Neuronal stem cell (in vitro differentiated cells): ENCODE results near the gene TMEM30B.

Experiments used
- DNase-seq: peaks from one replicate; pipeline ENCODE4 v3.0.0-alpha.2; 2013; ENCODE audit warnings: low spot score
- H2AFZ ChIP-seq: one replicate; pipeline ENCODE4 v1.6.1; 2013; ENCODE audit warnings: mild to moderate bottlenecking, low read length, inconsistent platforms
- H2AK5ac ChIP-seq: 2 replicates; pipeline ENCODE4 v1.6.1; 2013; ENCODE audit warnings: low read depth, mild to moderate bottlenecking, inconsistent platforms, low read length, moderate library complexity, mixed read lengths
- H2BK120ac ChIP-seq: 2 replicates; pipeline ENCODE4 v1.6.1; 2013; ENCODE audit warnings: low read depth, mild to moderate bottlenecking, inconsistent platforms, low read length, moderate library complexity, mixed read lengths
- H2BK12ac ChIP-seq: one replicate; pipeline ENCODE4 v1.6.1; 2013; ENCODE audit warnings: low read length, inconsistent platforms
- H2BK15ac ChIP-seq: 2 replicates; pipeline ENCODE4 v1.6.1; 2013; ENCODE audit warnings: mild to moderate bottlenecking, low read length, inconsistent platforms, mixed read lengths
- H2BK5ac ChIP-seq: one replicate; pipeline ENCODE4 v1.6.1; 2013; ENCODE audit warnings: inconsistent platforms, mild to moderate bottlenecking, low read length, moderate library complexity
- H3K14ac ChIP-seq: one replicate; pipeline ENCODE4 v1.6.1; 2013; ENCODE audit warnings: low read length, inconsistent platforms
- H3K18ac ChIP-seq: 2 replicates; pipeline ENCODE4 v1.6.1; 2013; ENCODE audit warnings: low read length, inconsistent platforms
- H3K23ac ChIP-seq: 2 replicates; pipeline ENCODE4 v1.6.1; 2013; ENCODE audit warnings: low read depth, mild to moderate bottlenecking, mixed read lengths, low read length, inconsistent platforms; ENCODE audit not compliant: poor library complexity
- H3K27ac ChIP-seq: replicated peaks from 3 replicates; pipeline ENCODE4 v1.5.1; 2013; ENCODE audit warnings: low read length, inconsistent platforms
- H3K27me3 ChIP-seq, 3 experiments: 2 replicates each; pipeline ENCODE4 v1.6.1; 2013; ENCODE audit warnings: low read length in 3 of 3, mild to moderate bottlenecking in 2 of 3, inconsistent platforms in 1 of 3, low read depth in 1 of 3, mixed read lengths in 1 of 3, moderate library complexity in 1 of 3; ENCODE audit not compliant: control insufficient read depth in 3 of 3, insufficient read depth in 3 of 3
- H3K36me3 ChIP-seq, 2 donors: replicated peaks in 1 of 2; 2 replicates each; pipeline ENCODE4 v1.6.1; 2013; ENCODE audit warnings: low read length in 2 of 2; ENCODE audit not compliant: control insufficient read depth in 2 of 2, insufficient read depth in 2 of 2
- H3K4ac ChIP-seq: 2 replicates; pipeline ENCODE4 v1.6.1; 2013; ENCODE audit warnings: inconsistent platforms, mild to moderate bottlenecking, low read length, moderate library complexity
- H3K4me1 ChIP-seq, 2 donors: 1 replicate in 1 of 2; 2 replicates in 1 of 2; pipeline ENCODE4 v1.6.1; 2013; ENCODE audit warnings: low read length in 2 of 2, low read depth in 1 of 2; ENCODE audit not compliant: control insufficient read depth in 2 of 2, insufficient read depth in 1 of 2
- H3K4me2 ChIP-seq: one replicate; pipeline ENCODE4 v1.6.1; 2013; ENCODE audit warnings: mild to moderate bottlenecking, low read length, inconsistent platforms; ENCODE audit not compliant: insufficient read depth, poor library complexity, severe bottlenecking
- H3K4me3 ChIP-seq, 2 donors: 2 replicates each; pipeline ENCODE4 v1.5.1; 2013; ENCODE audit warnings: low read length in 2 of 2, mild to moderate bottlenecking in 2 of 2, inconsistent platforms in 1 of 2, moderate library complexity in 1 of 2
- H3K79me1 ChIP-seq: one replicate; pipeline ENCODE4 v1.6.1; 2013; ENCODE audit warnings: low read depth, mild to moderate bottlenecking, inconsistent platforms, low read length, moderate library complexity
- H3K9ac ChIP-seq: one replicate; pipeline ENCODE4 v1.6.1; 2013; ENCODE audit warnings: mild to moderate bottlenecking, low read depth, low read length, inconsistent platforms; ENCODE audit not compliant: poor library complexity
- H3K9me3 ChIP-seq, 2 donors: replicated peaks in 1 of 2; 2 replicates each; pipeline versions ENCODE3 to v1.6.1; 2013; ENCODE audit warnings: low read length in 2 of 2, mild to moderate bottlenecking in 2 of 2, inconsistent platforms in 1 of 2, low read depth in 1 of 2, mixed read lengths in 1 of 2, moderate library complexity in 1 of 2; ENCODE audit not compliant: control insufficient read depth in 2 of 2, insufficient read depth in 1 of 2
- H4K8ac ChIP-seq: one replicate; pipeline ENCODE4 v1.6.1; 2013; ENCODE audit warnings: low read depth, mild to moderate bottlenecking, inconsistent platforms, low read length, moderate library complexity
- H4K91ac ChIP-seq: one replicate; pipeline ENCODE4 v1.6.1; 2013; ENCODE audit warnings: low read length, low read depth, mild to moderate bottlenecking, inconsistent platforms; ENCODE audit not compliant: poor library complexity
- WGBS, 2 donors: extraction: QIAGEN DNeasy Blood & Tissue Kit; methylation state at CpG; one replicate each; pipeline ENCODE4 v1.1.7; 2013; ENCODE audit warnings: missing lambda C conversion rate in 2 of 2, mixed read lengths in 1 of 2; ENCODE audit not compliant: insufficient read length in 2 of 2, insufficient replicate concordance in 1 of 2; ENCODE audit errors: extremely low coverage in 2 of 2; 5-methylcytosine and 5-hydroxymethylcytosine counted together

Gene TMEM30B

GRCh38 chr14:61250063-61250462, 31.1 kb downstream of the TMEM30B start:
- Histone ChIP-seq H3K27me3 (peaks cover 0 to 4% (median 0%) of the 10 kb centered on the region in 3 experiments), H3K79me1 (no peaks in the 10 kb centered on the region), H2BK15ac (no peak overlapping the region), H3K14ac (no peak overlapping the region), H3K4me2 (no peak overlapping the region), H2AK5ac (no peak overlapping the region), H3K4ac (no peak overlapping the region), H3K23ac (no peak overlapping the region), H2BK5ac (no peak overlapping the region), H3K36me3 (no peaks in the 10 kb centered on the region), H3K4me3 (no peak overlapping the region), H3K18ac (no peak overlapping the region), H3K4me1 (peaks cover 0 to 2% of the 10 kb centered on the region in 2 donors), H2BK120ac (no peak overlapping the region), H3K9me3 (no peaks in the 10 kb centered on the region), H2BK12ac (no peak overlapping the region), H3K27ac (no peak overlapping the region), H4K91ac (no peak overlapping the region), H4K8ac (no peak overlapping the region), H3K9ac (no peak overlapping the region), H2AFZ (no peak overlapping the region)
- WGBS, 2 donors, result no CpG with 5 or more reads among the region's 9 CpGs
- DNase-seq, result no peak

GRCh38 chr14:61247935-61248334, 33.2 kb downstream of the TMEM30B start:
- Histone ChIP-seq H2AK5ac (no peak overlapping the region), H3K4ac (no peak overlapping the region), H3K27ac (no peak overlapping the region), H2AFZ (no peak overlapping the region), H3K36me3 (no peaks in the 10 kb centered on the region), H4K91ac (no peak overlapping the region), H3K4me2 (no peak overlapping the region), H3K14ac (no peak overlapping the region), H3K4me1 (peaks cover 0 to 2% of the 10 kb centered on the region in 2 donors), H3K27me3 (no peaks in the 10 kb centered on the region), H3K9me3 (no peaks in the 10 kb centered on the region), H3K79me1 (no peaks in the 10 kb centered on the region), H3K18ac (no peak overlapping the region), H2BK15ac (no peak overlapping the region), H3K9ac (no peak overlapping the region), H2BK12ac (no peak overlapping the region), H2BK5ac (no peak overlapping the region), H2BK120ac (no peak overlapping the region), H3K23ac (no peak overlapping the region), H3K4me3 (no peak overlapping the region), H4K8ac (no peak overlapping the region)
- WGBS, 2 donors, result no CpG with 5 or more reads among the region's 1 CpG
- DNase-seq, result no peak

GRCh38 chr14:61246721-61247120, 34.4 kb downstream of the TMEM30B start:
- Histone ChIP-seq H3K9me3 (no peaks in the 10 kb centered on the region), H2BK5ac (no peak overlapping the region), H2BK120ac (no peak overlapping the region), H3K18ac (no peak overlapping the region), H3K14ac (no peak overlapping the region), H3K27me3 (no peaks in the 10 kb centered on the region), H2BK12ac (no peak overlapping the region), H3K4me1 (no peaks in the 10 kb centered on the region), H2BK15ac (no peak overlapping the region), H3K4me3 (no peak overlapping the region), H3K79me1 (no peaks in the 10 kb centered on the region), H3K27ac (no peak overlapping the region), H3K9ac (no peak overlapping the region), H3K4ac (no peak overlapping the region), H3K36me3 (no peaks in the 10 kb centered on the region), H3K23ac (no peak overlapping the region), H2AK5ac (no peak overlapping the region), H4K8ac (no peak overlapping the region), H4K91ac (no peak overlapping the region), H3K4me2 (no peak overlapping the region), H2AFZ (no peak overlapping the region)
- no peak for DNase-seq
- no CpG with 5 or more reads among the region's 4 CpGs for WGBS, 2 donors

- H4K91ac ChIP-seq, result no peak overlapping the region
- H2BK5ac ChIP-seq, result no peak overlapping the region
Observed at GRCh38 chr14:61244009-61244408, 37.1 kb downstream of the TMEM30B start.

More at GRCh38 chr14:61244009-61244408, 37.1 kb downstream of the TMEM30B start:
- H3K27ac ChIP-seq, result no peak overlapping the region
- H3K9ac ChIP-seq, result no peak overlapping the region
- no peaks in the 10 kb centered on the region for H3K36me3 ChIP-seq
- H3K79me1 ChIP-seq, result no peaks in the 10 kb centered on the region
- H2AFZ ChIP-seq, result no peak overlapping the region
- H3K23ac ChIP-seq, result no peak overlapping the region
- no peaks in the 10 kb centered on the region for H3K27me3 ChIP-seq
- no peak overlapping the region for H3K4ac ChIP-seq
- peaks cover 0 to 3% of the 10 kb centered on the region in 2 donors for H3K9me3 ChIP-seq
- no peaks in the 10 kb centered on the region for H3K4me1 ChIP-seq
- no peak overlapping the region for H4K8ac ChIP-seq
- H2BK120ac ChIP-seq, result no peak overlapping the region
- H3K14ac ChIP-seq, result no peak overlapping the region
- no peak overlapping the region for H2BK15ac ChIP-seq
- no CpG with 5 or more reads among the region's 9 CpGs for WGBS, 2 donors
- no peak for DNase-seq
- H2AK5ac ChIP-seq, result no peak overlapping the region
- no peak overlapping the region for H3K18ac ChIP-seq
- no peak overlapping the region for H2BK12ac ChIP-seq
- no peak overlapping the region for H3K4me3 ChIP-seq
- H3K4me2 ChIP-seq, result no peak overlapping the region
